Measurements from ENCODE around the gene PDILT. TPM values are rescaled to one million over a fixed set of nuclear protein-coding genes. Genes with fewer than 3 reads are reported as not detected.

PDILT gene
- total and polyA plus RNA-seq, 2 donors (not counting 3 experiments of a cell fraction or from before 2014, with no cell fraction given) = not detected

DNA sequence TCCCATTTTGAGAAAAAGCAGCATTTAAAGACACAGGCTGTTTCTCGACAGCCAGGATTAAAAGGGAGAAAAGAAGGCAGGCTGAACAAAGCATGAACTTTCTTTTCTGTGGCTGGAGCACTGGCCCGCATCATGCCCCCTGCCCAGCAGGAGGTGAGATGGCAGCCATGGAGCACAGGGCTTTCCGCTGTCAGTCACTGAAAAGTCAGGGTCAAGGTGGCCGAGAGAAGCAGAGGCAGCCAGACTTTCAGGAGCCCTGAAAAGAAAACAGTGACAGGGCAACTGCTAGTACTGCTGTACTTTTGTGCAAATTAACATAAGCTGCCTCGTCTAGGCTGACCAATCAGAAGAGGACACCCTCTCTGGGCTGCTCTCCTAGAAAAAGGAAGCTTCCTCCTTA lies 71.4 kb downstream of the PDILT start:
- no peaks in the 10 kb centered on the region for H4K20me1 ChIP-seq (replicated peaks; ENCODE audit: control insufficient read depth, extremely low read depth, insufficient read depth, low read length)
- no peak overlapping the region for H3K9ac ChIP-seq (replicated peaks; ENCODE audit: extremely low read depth, insufficient read depth, low read length)
- no peaks in the 10 kb centered on the region for H3K9me3 ChIP-seq (replicated peaks; ENCODE audit: control insufficient read depth, insufficient read depth, low read length)
- dilution Hi-C loops (cut with MboI; ENCODE audit: extremely low pct_ligation_motif_present, low sequenced_read_pairs) (no loop called here), intact Hi-C loops (cut with micrococcal nuclease) (no loop called here)
- CTCF ChIA-PET = interaction anchor here (1.2 kb wide), 1 partner anchor 425 kb away, joined by 3 read pairs; no protein-coding TSS in a partner anchor
- no peaks in the 10 kb centered on the region for H3K79me2 ChIP-seq (ENCODE audit: control insufficient read depth, insufficient read depth, low read length)
- no peak overlapping the region for H3K4me2 ChIP-seq (ENCODE audit: insufficient read depth, low read length)
- no peak for FAIRE-seq
- H3K4me3 ChIP-seq (replicated peaks in 1 of 3; ENCODE audit: insufficient read depth in 1 of 3, low read depth in 1 of 3, low read length in 3 of 3) = no peak overlapping the region
- no peak for TF ChIP-seq POLR2A (IDR thresholded peaks at IDR 0.05; ENCODE audit: low read depth, low read length)
- TF ChIP-seq FOS (IDR thresholded peaks at IDR 0.05; ENCODE audit: borderline replicate concordance, insufficient read depth, low read length) = no peak
- no peak for TF ChIP-seq GATA2 (IDR thresholded peaks at IDR 0.05; ENCODE audit: insufficient read depth, insufficient read length, low read depth, low read length)
- TF ChIP-seq, protein P1, sequence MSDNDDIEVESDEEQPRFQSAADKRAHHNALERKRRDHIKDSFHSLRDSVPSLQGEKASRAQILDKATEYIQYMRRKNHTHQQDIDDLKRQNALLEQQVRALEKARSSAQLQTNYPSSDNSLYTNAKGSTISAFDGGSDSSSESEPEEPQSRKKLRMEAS (IDR thresholded peaks at IDR 0.05; ENCODE audit: insufficient read depth, insufficient read length) = no peak
- no peak for TF ChIP-seq POLR2AphosphoS5 (IDR thresholded peaks at IDR 0.05; ENCODE audit: insufficient read depth, low read depth, low read length)
- TF ChIP-seq JUN (IDR thresholded peaks at IDR 0.05; ENCODE audit: borderline replicate concordance, insufficient read depth, insufficient read length, low read depth) = no peak
- no peak for TF ChIP-seq CTCF (IDR thresholded peaks at IDR 0.05; ENCODE audit: extremely low read depth in 1 of 2, insufficient read depth in 1 of 2, low read depth in 1 of 2, low read length in 2 of 2)
- no peak for TF ChIP-seq EZH2 (IDR thresholded peaks at IDR 0.05; ENCODE audit: borderline replicate concordance, low read depth, low read length, severe bottlenecking)
- no peak for TF ChIP-seq MYC (IDR thresholded peaks at IDR 0.05; ENCODE audit: low read depth, low read length)
- no peak for DNase-seq (ENCODE audit: low read depth, low spot score)
- no peaks in the 10 kb centered on the region for H3K9me1 ChIP-seq (replicated peaks; ENCODE audit: control insufficient read depth, extremely low read depth, insufficient read depth, low read length)
- H3K27ac ChIP-seq (ENCODE audit: insufficient read depth, low read depth, low read length) = no peak overlapping the region
- BruUV-seq (replicated peaks) = no TSS peak
- no peaks in the 10 kb centered on the region for H3K27me3 ChIP-seq (ENCODE audit: control insufficient read depth in 2 of 2, insufficient read depth in 2 of 2, low read length in 2 of 2)
- H3K36me3 ChIP-seq (ENCODE audit: control insufficient read depth in 2 of 2, extremely low read depth in 1 of 2, insufficient read depth in 2 of 2, low read length in 2 of 2) = no peaks in the 10 kb centered on the region
- no peaks in the 10 kb centered on the region for H3K4me1 ChIP-seq (ENCODE audit: control insufficient read depth, extremely low read depth, insufficient read depth, low read length)
- POLR2A ChIA-PET = no interaction called here
- no peak overlapping the region for H2AFZ ChIP-seq (ENCODE audit: low read depth, low read length)

All from endothelial cell of umbilical vein (primary cell).